HCT116 (cell line): Measurements from ENCODE around the gene MAP6D1. TPM values are rescaled to one million over a fixed set of nuclear protein-coding genes. Genes with fewer than 3 reads are reported as not detected.

Experiments
- ATAC-seq: fragments of 200-7000 bp; cut with Tn5 transposase; 2 replicates; pipeline ENCODE4 v1.9.1; 2020; ENCODE audit warnings: mild to moderate bottlenecking, moderate library complexity
- BruUV-seq: library from RNA; stranded (reverse); fragments of 400-500 nt; replicated peaks from 2 replicates; lab custom pipeline; 2021; lab: Mats Ljungman, UMichigan
- CTCF ChIA-PET: fragments of 300-600 bp; sonication (Branson Sonifier 250); formaldehyde crosslinking; loops from one replicate; lab custom pipeline; 2021; ENCODE audit warnings: antibody characterized with exemption; lab: Charles Lee
- POLR2A ChIA-PET: fragments of 300-600, 350-600 bp; sonication (Branson Sonifier 250); formaldehyde crosslinking; loops from one replicate; lab custom pipeline; 2021; ENCODE audit warnings: antibody characterized with exemption; lab: Charles Lee
- RAD21 ChIA-PET, 2 experiments: fragments of 300-600 bp; sonication (Branson Sonifier 250); formaldehyde crosslinking; loops; one replicate each; lab custom pipeline; 2023; ENCODE audit warnings: low total read pairs in 2 of 2; ENCODE audit not compliant: uncharacterized antibody in 2 of 2, unreplicated experiment in 2 of 2, low non-redundant PET in 1 of 2; lab: Charles Lee
- DNase-seq: peaks from one replicate; pipeline ENCODE4 v3.0.0-alpha.2; 2010; ENCODE audit warnings: low read depth, low spot score
- H2AFZ ChIP-seq: fragments of 200-600 bp; shearing (Covaris generic), sonication (generic); 2 replicates; pipeline ENCODE4 v1.6.1; 2017; ENCODE audit warnings: low read depth, mixed run types, mixed read lengths, antibody characterized with exemption, low read length; ENCODE audit not compliant: poor library complexity, severe bottlenecking
- H3K27ac ChIP-seq: 2 replicates; pipeline ENCODE4 v1.5.1; 2012; ENCODE audit warnings: low read depth, low read length
- H3K27me3 ChIP-seq: fragments of 200-600 bp; sonication (generic); 2 replicates; pipeline ENCODE4 v1.6.1; 2016; ENCODE audit warnings: mixed run types, low read length, mixed read lengths; ENCODE audit not compliant: insufficient read depth
- H3K36me3 ChIP-seq, 2 experiments: fragments of 200-500 bp in 1 of 2; fragments of 200-600 bp in 1 of 2; sonication (Bioruptor generic) in 1 of 2; sonication (generic) in 1 of 2; 2 replicates each; pipeline versions ENCODE4 v1.5.1 to v1.6.1; 2014 to 2016; ENCODE audit warnings: low read length in 2 of 2, inconsistent platforms in 1 of 2, mixed read lengths in 1 of 2, mixed run types in 1 of 2; ENCODE audit not compliant: insufficient read depth in 2 of 2, control insufficient read depth in 1 of 2
- H3K4me1 ChIP-seq, 2 experiments: fragments of 200-600 bp in 1 of 2; sonication (generic) in 1 of 2; 2 replicates each; pipeline versions ENCODE4 v1.5.1 to v1.6.1; 2012 to 2017; ENCODE audit warnings: low read length in 2 of 2, inconsistent platforms in 1 of 2, mild to moderate bottlenecking in 1 of 2, mixed read lengths in 1 of 2, mixed run types in 1 of 2, moderate library complexity in 1 of 2; ENCODE audit not compliant: insufficient read depth in 2 of 2, control insufficient read depth in 1 of 2
- H3K4me2 ChIP-seq: fragments of 200-600 bp; sonication (generic); 2 replicates; pipeline ENCODE4 v1.6.1; 2017; ENCODE audit warnings: mixed run types, low read length, mixed read lengths
- H3K4me3 ChIP-seq, 2 experiments: fragments of 200-600 bp in 1 of 2; sonication (generic) in 1 of 2; replicated peaks in 1 of 2; 2 replicates each; pipeline ENCODE4 v1.5.1; 2011 to 2016; ENCODE audit warnings: low read length in 2 of 2, control low read depth in 1 of 2, low read depth in 1 of 2, mild to moderate bottlenecking in 1 of 2, mixed read lengths in 1 of 2, mixed run types in 1 of 2
- H3K79me2 ChIP-seq: fragments of 200-600 bp; sonication (generic); 2 replicates; pipeline ENCODE4 v1.6.1; 2017; ENCODE audit warnings: mild to moderate bottlenecking, mixed run types, low read length, moderate library complexity, mixed read lengths; ENCODE audit not compliant: insufficient read depth
- H3K9ac ChIP-seq: fragments of 200-600 bp; sonication (generic); 2 replicates; pipeline ENCODE4 v1.6.1; 2016; ENCODE audit warnings: low read length, mixed read lengths
- H3K9me2 ChIP-seq: fragments of 200-600 bp; sonication (generic), shearing (Covaris generic); 2 replicates; pipeline ENCODE4 v1.6.1; 2017; ENCODE audit warnings: mixed run types, mild to moderate bottlenecking, moderate library complexity; ENCODE audit not compliant: insufficient read depth
- H3K9me3 ChIP-seq, 2 experiments: fragments of 200-500 bp in 1 of 2; fragments of 200-600 bp in 1 of 2; sonication (Bioruptor generic) in 1 of 2; sonication (generic) in 1 of 2; 2 replicates each; pipeline ENCODE4 v1.6.1; 2014 to 2017; ENCODE audit warnings: low read length in 2 of 2, mixed read lengths in 2 of 2, inconsistent platforms in 1 of 2, low read depth in 1 of 2, mild to moderate bottlenecking in 1 of 2, mixed run types in 1 of 2, moderate library complexity in 1 of 2; ENCODE audit not compliant: control insufficient read depth in 1 of 2, insufficient read depth in 1 of 2
- H4K20me1 ChIP-seq: fragments of 200-600 bp; sonication (generic), shearing (Covaris generic); 2 replicates; pipeline ENCODE4 v1.6.1; 2017; ENCODE audit warnings: mixed run types, mild to moderate bottlenecking, moderate library complexity; ENCODE audit not compliant: insufficient read depth
- ATF3 ChIP-seq: IDR thresholded peaks from 2 replicates; pipeline ENCODE4 v1.6.1; 2012
- CBX3 ChIP-seq: IDR thresholded peaks from 2 replicates; pipeline ENCODE4 v1.6.1; 2012; ENCODE audit warnings: low read depth
- CEBPB ChIP-seq: IDR thresholded peaks from 2 replicates; pipeline ENCODE4 v1.6.1; 2012; ENCODE audit warnings: low read depth
- EGR1 ChIP-seq: IDR thresholded peaks from 2 replicates; pipeline ENCODE4 v1.6.1; 2012; ENCODE audit warnings: low read depth
- ELF1 ChIP-seq: IDR thresholded peaks from 2 replicates; pipeline ENCODE4 v1.6.1; 2012; ENCODE audit warnings: low read depth, borderline replicate concordance
- EZH2 ChIP-seq: fragments of 200-600 bp; sonication (generic); IDR thresholded peaks from 2 replicates; pipeline ENCODE4 v1.6.1; 2017; ENCODE audit warnings: antibody characterized with exemption, mixed run types
- EZH2phosphoT487 ChIP-seq: fragments of 200-600 bp; IDR thresholded peaks from 2 replicates; pipeline ENCODE4 v1.6.1; 2018; ENCODE audit warnings: antibody characterized with exemption, borderline replicate concordance
- FOSL1 ChIP-seq: IDR thresholded peaks from 2 replicates; pipeline ENCODE4 v1.6.1; 2012; ENCODE audit warnings: low read depth
- JUND ChIP-seq: IDR thresholded peaks from 2 replicates; pipeline ENCODE4 v1.6.1; 2012
- MAX ChIP-seq: IDR thresholded peaks from 2 replicates; pipeline ENCODE4 v1.6.1; 2012
- POLR2A ChIP-seq: IDR thresholded peaks from 2 replicates; pipeline ENCODE4 v1.7.0; 2011; ENCODE audit warnings: borderline replicate concordance; ENCODE audit not compliant: insufficient read depth, insufficient read length; ENCODE audit errors: extremely low read depth
- POLR2AphosphoS5 ChIP-seq: IDR thresholded peaks from 2 replicates; pipeline ENCODE4 v1.6.1; 2011; ENCODE audit warnings: mild to moderate bottlenecking, low read depth, low read length, moderate library complexity
- RAD21 ChIP-seq: IDR thresholded peaks from 2 replicates; pipeline ENCODE4 v1.6.1; 2012; ENCODE audit warnings: low read depth, mild to moderate bottlenecking
- REST ChIP-seq: IDR thresholded peaks from 2 replicates; pipeline ENCODE4 v1.6.1; 2012; ENCODE audit warnings: low read depth
- SIN3A ChIP-seq: IDR thresholded peaks from 2 replicates; pipeline ENCODE4 v1.6.1; 2012; ENCODE audit warnings: low read depth
- SRF ChIP-seq: IDR thresholded peaks from 2 replicates; pipeline ENCODE4 v1.6.1; 2012; ENCODE audit warnings: low read depth
- TCF7L2 ChIP-seq: IDR thresholded peaks from 2 replicates; pipeline ENCODE4 v1.7.0; 2011; ENCODE audit warnings: borderline replicate concordance, inconsistent platforms; ENCODE audit not compliant: insufficient read depth, insufficient read length; ENCODE audit errors: extremely low read depth
- YY1 ChIP-seq: IDR thresholded peaks from 2 replicates; pipeline ENCODE4 v1.6.1; 2011; ENCODE audit warnings: low read length, low read depth, moderate library complexity, mild to moderate bottlenecking; ENCODE audit not compliant: insufficient replicate concordance; ENCODE audit errors: extremely low read depth
- ZBTB33 ChIP-seq: IDR thresholded peaks from 2 replicates; pipeline ENCODE4 v1.6.1; 2011; ENCODE audit warnings: mild to moderate bottlenecking, low read length, moderate library complexity; ENCODE audit not compliant: insufficient replicate concordance; ENCODE audit errors: extremely low read depth
- ZFX ChIP-seq: fragments of 450-650 bp; IDR thresholded peaks from 2 replicates; pipeline ENCODE4 v1.6.1; 2017
- intact Hi-C: fragments of 100-400 bp; cut with micrococcal nuclease; formaldehyde crosslinking; loops from 2 replicates; pipeline ENCODE4 v1.10.0; 2022
- total RNA-seq: library from RNA; stranded (reverse); gene quantifications from one replicate; pipeline ENCODE4 v1.2.1, GENCODE V29; 2021; ENCODE audit not compliant: unreplicated experiment

The MAP6D1 gene
- total RNA-seq, 1 experiment from 2014 or later: 5.3 TPM

GRCh38 chr3:183807209-183807728 is 18.1 kb downstream of the MAP6D1 start:
- no peak overlapping the region for H3K9ac ChIP-seq
- POLR2A ChIA-PET: no interaction called here

More at GRCh38 chr3:183807209-183807728, 18.1 kb downstream of the MAP6D1 start:
- DNase-seq: no peak
- H3K9me3 ChIP-seq: no peaks in the 10 kb centered on the region
- no peak overlapping the region for H2AFZ ChIP-seq
- no peaks in the 10 kb centered on the region for H3K4me1 ChIP-seq
- no peaks in the 10 kb centered on the region for H3K9me2 ChIP-seq
- CTCF ChIA-PET: no interaction called here
- TF ChIP-seq CEBPB: no peak
- TF ChIP-seq ZBTB33: no peak
- TF ChIP-seq POLR2A: no peak
- no peak for TF ChIP-seq YY1
- no peak for TF ChIP-seq ATF3
- no peak for TF ChIP-seq EZH2
- no peak for TF ChIP-seq RAD21
- no peak for TF ChIP-seq SRF
- no peak for TF ChIP-seq EZH2phosphoT487
- TF ChIP-seq CBX3: no peak
- TF ChIP-seq POLR2AphosphoS5: no peak
- no peak for TF ChIP-seq REST
- no peak for TF ChIP-seq ELF1
- TF ChIP-seq ZFX: no peak
- TF ChIP-seq FOSL1: no peak
- TF ChIP-seq EGR1: no peak
- TF ChIP-seq TCF7L2: no peak
- no peak for TF ChIP-seq SIN3A
- no peak for TF ChIP-seq JUND
- TF ChIP-seq MAX: no peak
- TF ChIP-seq, all 23 proteins: peak for 0
- intact Hi-C loops: no loop called here
- Histone ChIP-seq H4K20me1 (no peaks in the 10 kb centered on the region), H3K4me3 (no peak overlapping the region), H3K79me2 (no peaks in the 10 kb centered on the region), H3K36me3 (peaks cover 50 to 58% of the 10 kb centered on the region in 2 experiments), H3K27ac (no peak overlapping the region), H3K4me2 (no peak overlapping the region), H3K27me3 (no peaks in the 10 kb centered on the region)
- ATAC-seq: no peak
- no TSS peak for BruUV-seq
- RAD21 ChIA-PET: no interaction called here
